Erythroblast (primary cell): ENCODE results near the gene IKZF3.

Source experiments
- GATA1 ChIP-seq: IDR thresholded peaks from 2 replicates; pipeline ENCODE4 v1.6.1; 2011; ENCODE audit warnings: low read depth, mild to moderate bottlenecking, control low read depth, low read length, moderate library complexity
- POLR2A ChIP-seq: IDR thresholded peaks from 2 replicates; pipeline ENCODE4 v1.6.1; 2011; ENCODE audit warnings: mild to moderate bottlenecking, low read length

- TF ChIP-seq POLR2A (no peak), GATA1 (no peak)
Measured at GRCh38 chr17:39823407-39824054, 40.6 kb downstream of the IKZF3 start.
